CD4-positive, alpha-beta memory T cell (primary cell): ENCODE data around the gene USP11. TPM values are rescaled to one million over a fixed set of nuclear protein-coding genes. Genes with fewer than 3 reads are reported as not detected.
A peak's percentile ranks its signal among the peaks of the same experiment; 100 is the strongest.

Source experiments
- CTCF ChIA-PET: fragments of 350-600 bp; sonication (Branson Sonifier 250); formaldehyde crosslinking; loops from one replicate; lab custom pipeline; 2021; ENCODE audit warnings: inconsistent platforms; ENCODE audit not compliant: partially characterized antibody; lab: Charles Lee
- POLR2A ChIA-PET: fragments of 350-600 bp; sonication (Branson Sonifier 250); formaldehyde crosslinking; loops from one replicate; lab custom pipeline; 2021; ENCODE audit not compliant: partially characterized antibody; lab: Charles Lee
- DNase-seq, 5 donors: peaks; one replicate each; pipeline versions ENCODE4 v3.0.0 to v3.0.0-alpha.2; 2020 to 2022; ENCODE audit warnings: mixed read lengths in 1 of 5
- H3K27ac ChIP-seq: one replicate; pipeline ENCODE4 v1.7.0; 2013; ENCODE audit warnings: low read depth, low read length
- H3K27me3 ChIP-seq: 2 replicates; pipeline ENCODE4 v1.7.0; 2013; ENCODE audit warnings: mild to moderate bottlenecking, low read length, moderate library complexity; ENCODE audit not compliant: insufficient read depth
- H3K36me3 ChIP-seq: 2 replicates; pipeline ENCODE4 v1.7.0; 2013; ENCODE audit warnings: mild to moderate bottlenecking, low read length, moderate library complexity; ENCODE audit not compliant: insufficient read depth
- H3K4me1 ChIP-seq: 2 replicates; pipeline ENCODE4 v1.7.0; 2013; ENCODE audit warnings: mild to moderate bottlenecking, low read length, moderate library complexity; ENCODE audit not compliant: insufficient read depth
- H3K4me3 ChIP-seq, 2 donors: one replicate each; pipeline ENCODE4 v1.7.0; 2013; ENCODE audit warnings: low read length in 2 of 2, mild to moderate bottlenecking in 1 of 2
- H3K9me3 ChIP-seq, 2 donors: one replicate each; pipeline ENCODE4 v1.7.0; 2013; ENCODE audit warnings: low read length in 2 of 2, control low read depth in 1 of 2; ENCODE audit not compliant: control insufficient read depth in 1 of 2
- H3K27ac Mint-ChIP-seq, 7 donors: one replicate each; pipeline ENCODE4 v1.8.0; 2020 to 2021; ENCODE audit warnings: mixed read lengths in 7 of 7, mild to moderate bottlenecking in 6 of 7, inconsistent platforms in 3 of 7, moderate library complexity in 3 of 7
- H3K27me3 Mint-ChIP-seq, 2 donors: one replicate each; pipeline ENCODE4 v1.8.0; 2020 to 2021; ENCODE audit warnings: mixed read lengths in 2 of 2
- H3K36me3 Mint-ChIP-seq, 2 donors: one replicate each; pipeline ENCODE4 v1.8.0; 2020 to 2021; ENCODE audit warnings: mixed read lengths in 2 of 2, inconsistent platforms in 1 of 2, mild to moderate bottlenecking in 1 of 2
- H3K4me1 Mint-ChIP-seq, 4 donors: one replicate each; pipeline ENCODE4 v1.8.0; 2020 to 2021; ENCODE audit warnings: mixed read lengths in 4 of 4, mild to moderate bottlenecking in 1 of 4
- H3K4me3 Mint-ChIP-seq, 8 donors: one replicate each; pipeline ENCODE4 v1.8.0; 2020 to 2021; ENCODE audit warnings: mixed read lengths in 8 of 8, mild to moderate bottlenecking in 7 of 8, moderate library complexity in 6 of 8, inconsistent platforms in 3 of 8
- H3K9me3 Mint-ChIP-seq, 8 donors: one replicate each; pipeline ENCODE4 v1.8.0; 2020 to 2021; ENCODE audit warnings: mixed read lengths in 8 of 8, mild to moderate bottlenecking in 5 of 8, inconsistent platforms in 3 of 8, moderate library complexity in 1 of 8
- intact Hi-C: fragments of 100-400 bp; cut with micrococcal nuclease; formaldehyde crosslinking; loops from one replicate; pipeline ENCODE4 v1.15.1; 2023
- polyA plus RNA-seq, 2 donors: library from polyadenylated mRNA; unstranded; fragments of 300-500 nt; fragmentation: Illumina TruSeq; gene quantifications; one replicate each; pipeline ENCODE4 v1.2.3, GENCODE V29; 2021
- total RNA-seq, 2 experiments: library from RNA; stranded (reverse); gene quantifications; one replicate each; pipeline ENCODE4 v1.2.3, GENCODE V29; 2021

The USP11 gene
- total and polyA plus RNA-seq, 4 experiments from 2014 or later, result 36.6 to 81.4 (median 61.9) TPM

DNA sequence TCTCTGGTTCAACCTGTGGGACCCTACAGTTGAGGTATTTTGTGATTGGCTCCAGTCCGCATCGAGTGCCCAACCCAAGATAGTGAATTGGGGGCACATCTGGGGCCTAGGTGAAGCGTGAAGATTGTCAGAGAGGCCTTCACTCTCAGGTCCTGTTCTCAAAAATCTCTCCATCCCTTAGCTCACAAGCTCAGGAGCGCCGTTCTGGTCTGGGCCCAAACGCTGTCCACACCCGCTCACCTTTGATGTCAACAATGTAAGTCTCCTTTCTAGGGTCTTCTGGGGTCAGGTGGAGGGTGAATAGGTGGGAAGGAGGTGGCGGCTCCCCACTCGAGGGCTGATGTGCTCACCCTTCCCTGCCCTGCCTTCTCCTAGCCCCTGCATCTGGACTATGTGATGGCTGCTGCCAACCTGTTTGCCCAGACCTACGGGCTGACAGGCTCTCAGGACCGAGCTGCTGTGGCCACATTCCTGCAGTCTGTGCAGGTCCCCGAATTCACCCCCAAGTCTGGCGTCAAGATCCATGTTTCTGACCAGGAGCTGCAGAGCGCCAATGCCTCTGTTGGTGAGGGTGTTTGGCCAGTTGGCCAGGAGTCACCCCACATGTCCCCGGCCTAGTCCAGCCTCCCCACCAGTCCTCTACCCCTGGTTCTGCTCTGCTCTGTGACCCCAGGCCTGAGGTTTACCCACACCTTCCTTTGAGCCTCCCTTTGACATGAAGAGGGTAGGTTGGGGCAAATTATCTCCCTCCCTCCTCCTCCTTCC, 22.0 kb upstream of the USP11 start:
- DNase-seq, result no peak
- H3K4me3 ChIP-seq, result no peak overlapping the region
- no peaks in the 10 kb centered on the region for H3K9me3 Mint-ChIP-seq
- no peak overlapping the region for H3K27ac ChIP-seq
- no peak overlapping the region for H3K4me3 Mint-ChIP-seq
- POLR2A ChIA-PET, result no interaction called here
- H3K4me1 Mint-ChIP-seq, result peaks cover 0 to 3% (median 2%) of the 10 kb centered on the region in 4 donors
- H3K36me3 ChIP-seq, result peaks cover 63% of the 10 kb centered on the region
- H3K27me3 ChIP-seq, result no peaks in the 10 kb centered on the region
- H3K27ac Mint-ChIP-seq, result peak overlapping the region in 6 of 7 donors; percentile 6 to 81 (median 41)
- H3K9me3 ChIP-seq, result no peaks in the 10 kb centered on the region
- no peaks in the 10 kb centered on the region for H3K27me3 Mint-ChIP-seq
- H3K36me3 Mint-ChIP-seq, result peaks cover 50 to 57% of the 10 kb centered on the region in 2 donors
- intact Hi-C loops, result no loop called here
- CTCF ChIA-PET, result no interaction called here
- H3K4me1 ChIP-seq, result no peaks in the 10 kb centered on the region

DNA sequence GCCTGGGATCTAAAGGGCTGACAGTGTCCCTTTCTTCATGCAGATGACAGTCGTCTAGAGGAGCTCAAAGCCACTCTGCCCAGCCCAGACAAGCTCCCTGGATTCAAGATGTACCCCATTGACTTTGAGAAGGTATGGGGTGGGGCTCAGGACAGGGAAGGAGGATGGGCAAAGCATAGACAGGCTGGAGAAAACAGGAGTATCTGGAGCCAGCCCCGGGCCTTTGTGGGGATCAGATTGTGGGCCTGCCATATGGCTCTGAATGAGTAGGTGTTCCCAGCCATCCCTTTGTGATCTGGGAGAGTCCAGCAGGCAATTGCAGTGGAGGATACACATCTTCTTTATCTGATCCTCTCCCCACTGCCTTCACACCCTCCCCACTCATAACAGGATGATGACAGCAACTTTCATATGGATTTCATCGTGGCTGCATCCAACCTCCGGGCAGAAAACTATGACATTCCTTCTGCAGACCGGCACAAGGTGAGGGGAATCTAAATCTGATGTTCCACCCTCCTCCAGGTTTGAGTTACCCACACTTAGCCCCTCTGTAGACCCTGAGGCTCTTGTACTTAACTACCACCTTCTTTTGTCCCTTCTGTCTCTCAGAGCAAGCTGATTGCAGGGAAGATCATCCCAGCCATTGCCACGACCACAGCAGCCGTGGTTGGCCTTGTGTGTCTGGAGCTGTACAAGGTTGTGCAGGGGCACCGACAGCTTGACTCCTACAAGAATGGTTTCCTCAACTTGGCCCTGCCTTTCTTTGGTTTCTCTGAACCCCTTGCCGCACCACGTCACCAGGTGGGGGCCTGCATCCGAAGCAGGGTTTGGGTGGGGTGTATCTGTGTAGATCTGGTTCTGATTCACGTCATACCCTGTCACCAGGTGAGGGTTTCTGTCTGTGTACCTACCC, 20.2 kb upstream of the USP11 start:
- POLR2A ChIA-PET, result interaction anchor here (1.0 kb wide), 1 partner anchor 20 kb away, joined by 3 read pairs; the partner anchor contains the start of gene USP11
- peaks cover 44 to 46% of the 10 kb centered on the region in 2 donors for H3K36me3 Mint-ChIP-seq
- H3K4me1 Mint-ChIP-seq, result peaks cover 11 to 17% (median 16%) of the 10 kb centered on the region in 4 donors
- no peaks in the 10 kb centered on the region for H3K9me3 Mint-ChIP-seq
- no peak overlapping the region for H3K4me3 Mint-ChIP-seq
- Histone ChIP-seq H3K36me3 (peaks cover 51% of the 10 kb centered on the region), H3K4me3 (no peak overlapping the region), H3K27ac (no peak overlapping the region), H3K9me3 (no peaks in the 10 kb centered on the region), H3K27me3 (no peaks in the 10 kb centered on the region), H3K4me1 (peaks cover 7% of the 10 kb centered on the region)
- no peak for DNase-seq
- H3K27me3 Mint-ChIP-seq, result no peaks in the 10 kb centered on the region
- CTCF ChIA-PET, result no interaction called here
- peak overlapping the region in 1 of 7 donors; percentile 89 for H3K27ac Mint-ChIP-seq
- intact Hi-C loops, result no loop called here

DNA sequence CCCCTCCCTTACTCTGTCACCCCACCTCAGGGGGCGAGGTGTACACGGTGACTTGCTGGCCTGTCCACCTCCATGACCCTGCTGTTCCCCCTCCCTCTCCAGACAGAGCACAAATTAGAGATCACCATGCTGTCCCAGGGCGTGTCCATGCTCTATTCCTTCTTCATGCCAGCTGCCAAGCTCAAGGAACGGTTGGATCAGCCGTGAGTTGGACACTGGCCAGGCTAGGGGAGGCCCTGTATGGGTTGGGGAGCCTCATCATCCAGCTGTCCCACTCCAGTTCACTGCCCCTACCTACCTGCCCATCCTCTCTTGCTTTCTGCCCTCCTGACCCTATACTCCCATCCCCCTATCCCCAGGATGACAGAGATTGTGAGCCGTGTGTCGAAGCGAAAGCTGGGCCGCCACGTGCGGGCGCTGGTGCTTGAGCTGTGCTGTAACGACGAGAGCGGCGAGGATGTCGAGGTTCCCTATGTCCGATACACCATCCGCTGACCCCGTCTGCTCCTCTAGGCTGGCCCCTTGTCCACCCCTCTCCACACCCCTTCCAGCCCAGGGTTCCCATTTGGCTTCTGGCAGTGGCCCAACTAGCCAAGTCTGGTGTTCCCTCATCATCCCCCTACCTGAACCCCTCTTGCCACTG, 18.3 kb upstream of the USP11 start:
- peaks cover 46 to 52% of the 10 kb centered on the region in 2 donors for H3K36me3 Mint-ChIP-seq
- DNase-seq, result no peak

DNA sequence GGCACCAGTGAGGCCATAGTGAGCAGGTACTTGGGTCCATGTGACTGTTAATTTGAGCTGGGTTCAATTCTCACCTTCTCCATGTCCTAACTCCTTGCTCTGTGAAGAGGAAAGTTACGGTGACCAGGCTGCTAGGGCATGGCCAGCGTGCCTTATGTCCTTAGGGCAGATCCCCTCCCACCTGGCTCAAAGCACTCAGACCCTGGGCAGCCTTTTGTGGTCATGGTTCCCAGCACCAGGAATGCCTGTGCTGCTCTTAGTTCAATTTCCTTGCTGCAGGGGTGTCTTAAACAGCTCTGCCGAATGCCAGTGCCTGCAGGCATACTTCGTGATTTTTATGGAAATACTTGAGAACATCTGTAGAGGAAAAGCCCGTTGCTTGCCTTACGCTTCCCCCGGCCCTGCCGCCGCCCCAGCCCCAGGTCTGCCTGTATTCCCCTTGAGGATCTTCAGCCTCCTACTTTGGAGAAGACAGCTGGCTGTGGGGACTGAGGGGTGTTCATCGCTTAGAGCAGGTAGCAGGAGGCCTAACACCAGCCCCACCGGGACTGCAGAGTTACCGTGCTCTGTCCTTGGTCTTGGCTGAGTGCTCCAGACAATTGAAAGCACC, 17.4 kb upstream of the USP11 start:
- no peak overlapping the region for H3K4me3 Mint-ChIP-seq
- no peak overlapping the region for H3K27ac ChIP-seq
- intact Hi-C loops, result loop anchor here (5.0 kb wide), 3 partner anchors 152 to 437 kb away; partner anchors contain the start of genes ELK1 and ZNF41
- H3K36me3 Mint-ChIP-seq, result peaks cover 46 to 55% of the 10 kb centered on the region in 2 donors
- no peak overlapping the region for H3K4me3 ChIP-seq
- peaks cover 18% of the 10 kb centered on the region for H3K4me1 ChIP-seq
- DNase-seq, result no peak
- no peaks in the 10 kb centered on the region for H3K9me3 ChIP-seq
- no peaks in the 10 kb centered on the region for H3K27me3 Mint-ChIP-seq
- ChIA-PET POLR2A (interaction anchor here (7.0 kb wide), 1 partner anchor 17 kb away, joined by 85 read pairs; the partner anchor contains the start of gene USP11), CTCF (no interaction called here)
- no peaks in the 10 kb centered on the region for H3K9me3 Mint-ChIP-seq
- no peaks in the 10 kb centered on the region for H3K27me3 ChIP-seq
- H3K4me1 Mint-ChIP-seq, result peaks cover 21 to 39% (median 30%) of the 10 kb centered on the region in 4 donors
- peaks cover 43% of the 10 kb centered on the region for H3K36me3 ChIP-seq
- H3K27ac Mint-ChIP-seq, result peak overlapping the region in 2 of 7 donors; percentile 43 to 99

More for the DNA sequence above, 18.3 kb upstream of the USP11 start:
- intact Hi-C loops, result loop anchor here (5.0 kb wide), 3 partner anchors 153 to 438 kb away; partner anchors contain the start of genes ELK1 and ZNF41
- no peaks in the 10 kb centered on the region for H3K27me3 ChIP-seq
- Mint-ChIP-seq H3K4me3 (no peak overlapping the region), H3K4me1 (peaks cover 13 to 31% (median 22%) of the 10 kb centered on the region in 4 donors), H3K9me3 (no peaks in the 10 kb centered on the region), H3K27me3 (no peaks in the 10 kb centered on the region), H3K27ac (peak overlapping the region in 3 of 7 donors; percentile 43 to 63 (median 45))
- no peak overlapping the region for H3K4me3 ChIP-seq
- H3K27ac ChIP-seq, result no peak overlapping the region
- POLR2A ChIA-PET, result no interaction called here
- CTCF ChIA-PET, result no interaction called here
- H3K4me1 ChIP-seq, result peaks cover 9% of the 10 kb centered on the region
- no peaks in the 10 kb centered on the region for H3K9me3 ChIP-seq
- H3K36me3 ChIP-seq, result peaks cover 51% of the 10 kb centered on the region

DNA sequence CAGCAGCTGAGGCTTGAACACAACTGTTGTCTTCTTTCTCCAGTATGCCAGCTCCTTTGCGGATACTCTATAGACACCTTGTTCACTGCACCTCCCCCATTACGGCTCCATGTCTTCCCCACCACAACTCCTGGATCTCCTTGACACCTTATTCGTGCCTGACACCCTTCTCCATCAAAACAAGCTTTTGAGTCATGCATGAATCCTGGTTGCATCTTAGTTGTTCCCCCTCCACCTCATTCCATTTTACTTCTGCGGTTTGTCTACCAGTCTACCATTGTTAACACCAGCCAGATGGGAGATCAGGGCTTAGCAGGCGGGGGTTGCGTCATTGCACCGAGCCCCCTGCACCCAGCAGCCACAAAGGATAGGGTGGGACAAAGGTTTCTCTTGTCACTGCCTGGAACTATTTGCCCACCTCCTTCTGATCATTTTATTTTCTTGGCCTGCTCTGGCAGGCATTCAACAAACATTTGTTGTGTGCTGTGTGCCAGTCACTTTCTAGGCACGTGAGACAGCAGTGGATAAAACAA, 16.4 kb upstream of the USP11 start:
- Histone ChIP-seq H3K4me3 (no peak overlapping the region), H3K27me3 (no peaks in the 10 kb centered on the region), H3K36me3 (peaks cover 32% of the 10 kb centered on the region), H3K9me3 (no peaks in the 10 kb centered on the region), H3K4me1 (peaks cover 28% of the 10 kb centered on the region), H3K27ac (peak overlapping the region; percentile 90)
- Mint-ChIP-seq H3K27me3 (no peaks in the 10 kb centered on the region), H3K36me3 (peaks cover 39 to 58% of the 10 kb centered on the region in 2 donors), H3K27ac (peak overlapping the region; percentile 94 to 100 (median 99)), H3K9me3 (no peaks in the 10 kb centered on the region), H3K4me3 (peak overlapping the region in 3 of 8 donors; percentile 93 to 99 (median 96)), H3K4me1 (peaks cover 26 to 47% (median 36%) of the 10 kb centered on the region in 4 donors)
- no peak for DNase-seq
- ChIA-PET CTCF (no interaction called here), POLR2A (interaction anchor here (0.6 to 7.0 kb wide), 8 partner anchors 11 to 929 kb away, joined by 3 to 85 read pairs (median 6); partner anchors contain the start of genes NDUFB11, RBM10 and USP11)
- intact Hi-C loops, result loop anchor here (2.0 to 5.0 kb wide), 4 partner anchors 72 to 436 kb away; partner anchors contain the start of genes ELK1, NDUFB11, RBM10 and ZNF41
